D721Med (cell line): ENCODE results near the gene ERG28.

Experiments
- DNase-seq: peaks from one replicate; pipeline ENCODE4 v3.0.0; 2011; ENCODE audit warnings: low spot score; ENCODE audit not compliant: insufficient read length
- FAIRE-seq: peaks from 2 replicates; lab custom pipeline; 2011; peaks lifted over from hg19 to GRCh38; lab: Jason Lieb, UNC
- CTCF ChIP-seq: IDR thresholded peaks from 2 replicates; pipeline ENCODE4 v1.5.1; 2012; ENCODE audit warnings: mild to moderate bottlenecking, control low read depth; ENCODE audit not compliant: insufficient read depth; ENCODE audit errors: missing control alignments

The ERG28 gene

GRCh38 chr14:75626396-75626795, 34.3 kb downstream of the ERG28 start:
- TF ChIP-seq CTCF = no peak
- FAIRE-seq (no peak), DNase-seq (no peak)

- DNase-seq = no peak
- TF ChIP-seq CTCF = no peak
- no peak for FAIRE-seq
Measured at GRCh38 chr14:75625034-75625433, 35.6 kb downstream of the ERG28 start.

- FAIRE-seq (no peak), DNase-seq (no peak)
- no peak for TF ChIP-seq CTCF
Measured at GRCh38 chr14:75619548-75619947, 41.1 kb downstream of the ERG28 start.

GRCh38 chr14:75615200-75615599, 45.5 kb downstream of the ERG28 start:
- DNase-seq = no peak
- no peak for FAIRE-seq
- TF ChIP-seq CTCF = no peak

GRCh38 chr14:75614179-75614578, 46.5 kb downstream of the ERG28 start:
- TF ChIP-seq CTCF = no peak
- no peak for FAIRE-seq
- DNase-seq = no peak

- FAIRE-seq (no peak), DNase-seq (no peak)
- no peak for TF ChIP-seq CTCF
Measured at GRCh38 chr14:75612157-75612556, 48.5 kb downstream of the ERG28 start.

- DNase-seq (no peak), FAIRE-seq (no peak)
- TF ChIP-seq CTCF = no peak
Measured at GRCh38 chr14:75610834-75611233, 49.8 kb downstream of the ERG28 start.
